CD4-positive, alpha-beta T cell (primary cell): ENCODE measurements around the gene GART. TPM values are rescaled to one million over a fixed set of nuclear protein-coding genes. Genes with fewer than 3 reads are reported as not detected.

Experiments used
- ATAC-seq: fragments of 200-7000 bp; cut with Tn5 transposase; one replicate; pipeline ENCODE4 v1.10.0; 2022; ENCODE audit warnings: mild to moderate bottlenecking; ENCODE audit not compliant: poor library complexity
- CTCF ChIA-PET: fragments of 350-600 bp; sonication (Branson Sonifier 250); formaldehyde crosslinking; loops from one replicate; lab custom pipeline; 2021; ENCODE audit warnings: antibody characterized with exemption, inconsistent platforms; lab: Charles Lee
- POLR2A ChIA-PET: fragments of 350-600 bp; sonication (Branson Sonifier 250); formaldehyde crosslinking; loops from one replicate; lab custom pipeline; 2021; ENCODE audit warnings: antibody characterized with exemption, inconsistent platforms; lab: Charles Lee
- DNase-seq, 14 experiments: peaks; one replicate each; pipeline ENCODE4 v3.0.0-alpha.2; 2013 to 2020; ENCODE audit warnings: mixed read lengths in 2 of 14
- H3K27ac ChIP-seq, 2 donors: one replicate each; pipeline versions ENCODE4 v1.5.1 to v1.7.0; 2013; ENCODE audit warnings: low read length in 2 of 2, low read depth in 1 of 2, mild to moderate bottlenecking in 1 of 2
- H3K27me3 ChIP-seq, 2 experiments: 1 replicate in 1 of 2; 2 replicates in 1 of 2; pipeline versions ENCODE4 v1.6.1 to v1.7.0; 2013; ENCODE audit warnings: low read length in 2 of 2, control low read depth in 1 of 2, mild to moderate bottlenecking in 1 of 2, moderate library complexity in 1 of 2; ENCODE audit not compliant: insufficient read depth in 2 of 2, control insufficient read depth in 1 of 2
- H3K36me3 ChIP-seq: one replicate; pipeline ENCODE4 v1.6.1; 2013; ENCODE audit warnings: low read length, control low read depth; ENCODE audit not compliant: insufficient read depth
- H3K4me1 ChIP-seq: one replicate; pipeline ENCODE4 v1.6.1; 2013; ENCODE audit warnings: low read length, control low read depth; ENCODE audit not compliant: insufficient read depth
- H3K4me3 ChIP-seq: one replicate; pipeline ENCODE4 v1.5.1; 2013; ENCODE audit warnings: mild to moderate bottlenecking, low read length, moderate library complexity
- H3K9me3 ChIP-seq, 2 experiments: 1 replicate in 1 of 2; 2 replicates in 1 of 2; pipeline versions ENCODE4 v1.6.1 to v1.7.0; 2013; ENCODE audit warnings: low read length in 2 of 2, mild to moderate bottlenecking in 2 of 2, control low read depth in 1 of 2, moderate library complexity in 1 of 2; ENCODE audit not compliant: control insufficient read depth in 1 of 2, insufficient read depth in 1 of 2
- H3K27ac Mint-ChIP-seq: one replicate; pipeline ENCODE4 v1.8.0; 2020; ENCODE audit warnings: mixed read lengths
- H3K27me3 Mint-ChIP-seq: one replicate; pipeline ENCODE4 v1.8.0; 2021; ENCODE audit warnings: mixed read lengths
- H3K36me3 Mint-ChIP-seq: one replicate; pipeline ENCODE4 v1.8.0; 2021; ENCODE audit warnings: low read depth, mixed read lengths
- H3K4me1 Mint-ChIP-seq: one replicate; pipeline ENCODE4 v1.8.0; 2021; ENCODE audit warnings: low read depth, mixed read lengths
- H3K4me3 Mint-ChIP-seq: one replicate; pipeline ENCODE4 v1.8.0; 2020; ENCODE audit warnings: mild to moderate bottlenecking, mixed read lengths
- H3K9me3 Mint-ChIP-seq: one replicate; pipeline ENCODE4 v1.8.0; 2020; ENCODE audit warnings: mixed read lengths
- intact Hi-C, 2 experiments: fragments of 100-400 bp; cut with DNase I in 1 of 2; cut with micrococcal nuclease in 1 of 2; formaldehyde crosslinking; loops; one replicate each; pipeline versions ENCODE4 v1.15.1 to v1.9.0; 2023 to 2025; cut with DNase I, micrococcal nuclease
- polyA plus RNA-seq, 2 donors: library from polyadenylated mRNA; unstranded; fragments of 120-200 nt; gene quantifications; one replicate each; pipeline ENCODE4 v1.2.1, GENCODE V29; 2013
- total RNA-seq, 174 experiments: library from RNA in 2 of 174; stranded (reverse) in 2 of 174; gene quantifications; one replicate each; pipeline ENCODE4 v1.2.3 and lab custom pipeline; 2021 to 2026
- TF ChIP-seq, protein P1 (sequence below): fragments of 200-600 bp; IDR thresholded peaks from one replicate; pipeline ENCODE4 v1.8.0; 2022; ENCODE audit warnings: antibody characterized with exemption, mild to moderate bottlenecking

GART gene
- 10 to 100 TPM; 21.8 to 25.5 TPM for total RNA-seq
- 42.2 TPM for polyA plus RNA-seq (2013, experiment 1 of 2)
- polyA plus RNA-seq (2013, experiment 2 of 2), result 48.8 TPM
- total RNA-seq (lab: John Stamatoyannopoulos, UW), result 30.8 to 394 (median 105) reads per million in 172 experiments

DNA sequence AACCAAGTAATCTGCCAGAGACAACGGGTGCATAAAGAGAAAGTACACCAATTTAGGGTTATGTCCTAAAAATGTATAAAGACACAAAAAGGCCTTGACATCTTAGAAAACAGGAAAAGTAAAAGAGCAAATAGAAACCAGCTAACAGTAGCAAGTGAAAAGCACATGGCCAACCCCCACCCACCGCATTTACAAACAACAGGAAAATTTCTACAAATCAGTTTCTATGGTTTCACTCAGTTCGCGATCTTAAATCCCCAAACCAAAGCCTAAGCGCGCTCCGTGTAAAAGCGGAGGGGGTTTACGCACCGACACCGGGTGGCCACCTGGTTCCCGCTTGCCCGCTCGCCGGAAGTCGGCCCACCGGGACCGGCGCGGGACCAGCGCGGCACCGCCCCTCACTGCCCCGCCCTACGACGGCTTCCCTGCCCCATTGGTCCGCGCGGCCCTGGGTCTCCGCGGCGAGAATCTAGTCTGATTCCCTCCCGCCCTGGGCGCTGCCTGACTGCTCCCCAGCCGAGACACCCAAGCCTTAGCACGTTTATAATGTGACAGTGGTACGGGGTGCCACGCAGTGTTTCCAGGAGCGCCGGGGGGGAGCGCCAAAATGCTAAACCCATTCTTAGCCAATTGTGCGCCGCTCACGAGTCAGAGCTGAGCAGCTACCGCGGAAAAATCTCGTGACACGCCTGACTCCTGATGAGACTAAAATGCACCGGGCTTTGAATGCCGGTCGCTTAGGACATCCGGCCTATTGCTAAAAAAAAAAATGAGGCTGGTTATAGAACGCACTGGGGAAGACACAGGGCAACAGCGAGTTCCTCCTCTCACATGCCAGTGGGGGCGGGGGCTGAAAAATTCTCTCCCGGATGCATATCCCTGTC is at the start of gene GART:
Gene GART (minus strand): TSS at position 362 of the 884 bp plus-strand sequence. CDS start 2,802 bp downstream, outside the sequence.
- peaks cover 14% of the 10 kb centered on the region for H3K4me1 ChIP-seq
- peak within 1 kb of the TSS; percentile 98 for H3K27ac Mint-ChIP-seq
- H3K9me3 ChIP-seq, result no peaks in the 10 kb centered on the region
- no peaks in the 10 kb centered on the region for H3K27me3 ChIP-seq
- TF ChIP-seq, protein P1, sequence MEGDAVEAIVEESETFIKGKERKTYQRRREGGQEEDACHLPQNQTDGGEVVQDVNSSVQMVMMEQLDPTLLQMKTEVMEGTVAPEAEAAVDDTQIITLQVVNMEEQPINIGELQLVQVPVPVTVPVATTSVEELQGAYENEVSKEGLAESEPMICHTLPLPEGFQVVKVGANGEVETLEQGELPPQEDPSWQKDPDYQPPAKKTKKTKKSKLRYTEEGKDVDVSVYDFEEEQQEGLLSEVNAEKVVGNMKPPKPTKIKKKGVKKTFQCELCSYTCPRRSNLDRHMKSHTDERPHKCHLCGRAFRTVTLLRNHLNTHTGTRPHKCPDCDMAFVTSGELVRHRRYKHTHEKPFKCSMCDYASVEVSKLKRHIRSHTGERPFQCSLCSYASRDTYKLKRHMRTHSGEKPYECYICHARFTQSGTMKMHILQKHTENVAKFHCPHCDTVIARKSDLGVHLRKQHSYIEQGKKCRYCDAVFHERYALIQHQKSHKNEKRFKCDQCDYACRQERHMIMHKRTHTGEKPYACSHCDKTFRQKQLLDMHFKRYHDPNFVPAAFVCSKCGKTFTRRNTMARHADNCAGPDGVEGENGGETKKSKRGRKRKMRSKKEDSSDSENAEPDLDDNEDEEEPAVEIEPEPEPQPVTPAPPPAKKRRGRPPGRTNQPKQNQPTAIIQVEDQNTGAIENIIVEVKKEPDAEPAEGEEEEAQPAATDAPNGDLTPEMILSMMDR, result no peak
- peak within 1 kb of the TSS; percentile 91 for H3K4me3 ChIP-seq
- POLR2A ChIA-PET, result interaction anchor here (0.6 to 5.6 kb wide), 25 partner anchors 9 to 814 kb away, joined by 3 to 132 read pairs (median 4); partner anchors contain the start of genes DNAJC28, DONSON, IFNAR1 and PAXBP1
- peak within 1 kb of the TSS; percentile 99 to 100 for H3K27ac ChIP-seq
- peak; percentile 50 for ATAC-seq
- peak; percentile 65 to 90 (median 76) for DNase-seq
- H3K27me3 Mint-ChIP-seq, result no peaks in the 10 kb centered on the region
- H3K4me3 Mint-ChIP-seq, result peak within 1 kb of the TSS; percentile 95
- H3K36me3 ChIP-seq, result peaks cover 25% of the 10 kb centered on the region
- H3K9me3 Mint-ChIP-seq, result no peaks in the 10 kb centered on the region
- peaks cover 53% of the 10 kb centered on the region for H3K4me1 Mint-ChIP-seq
- intact Hi-C loops, result loop anchor here (1.0 to 5.0 kb wide), 9 partner anchors 45 to 1150 kb away; partner anchors contain the start of genes DONSON (in 2 of the 2), CRYZL1 (in 1 of the 2), DNAJC28 (in 1 of the 2) and SYNJ1 (in 1 of the 2)
- peaks cover 70% of the 10 kb centered on the region for H3K36me3 Mint-ChIP-seq
- CTCF ChIA-PET, result interaction anchor here (3.0 to 3.3 kb wide), 2 partner anchors 16 to 61 kb away, joined by 10 to 18 read pairs; partner anchors contain the start of gene TMEM50B

DNA sequence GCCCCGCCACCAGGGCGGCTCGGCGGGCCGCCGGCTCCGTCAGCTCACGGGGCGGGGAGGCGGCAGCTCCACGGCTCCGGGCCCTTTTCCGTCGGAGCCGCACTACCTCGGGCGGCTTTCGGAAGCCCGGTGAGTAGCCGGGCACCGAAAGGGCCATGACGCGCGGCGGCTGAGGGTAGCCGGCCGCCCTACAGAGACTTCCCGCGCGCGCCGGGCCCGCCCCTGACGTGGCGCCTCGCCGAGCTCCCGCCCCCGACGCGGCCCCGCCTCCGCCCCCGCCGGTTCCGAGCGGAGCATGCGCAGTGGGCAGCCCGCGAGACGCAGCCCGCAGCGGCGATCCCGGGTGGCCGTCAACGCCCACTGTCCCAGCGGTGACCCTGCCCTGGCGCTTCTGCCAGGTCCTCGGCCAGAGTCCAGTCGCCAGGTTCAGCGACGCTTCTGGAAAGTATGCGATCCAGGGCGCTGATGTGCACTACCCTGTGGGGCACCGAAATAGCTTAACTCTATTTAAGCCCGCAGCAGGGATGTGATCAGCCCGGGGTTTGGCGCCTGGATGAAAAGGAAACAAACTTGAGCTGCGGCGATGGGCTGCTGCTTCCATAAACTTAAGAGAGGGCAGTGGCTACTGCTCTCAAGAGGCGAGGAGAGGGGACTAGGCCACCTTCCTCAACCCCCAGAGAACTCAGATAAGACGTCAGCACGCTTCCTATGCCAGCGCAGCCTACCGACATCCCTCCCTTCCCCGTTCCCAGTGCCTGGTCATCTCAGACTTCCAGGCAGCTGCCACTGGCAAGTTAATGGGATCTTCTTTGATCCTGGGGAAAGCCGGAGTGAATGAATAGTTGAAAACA is 46.8 kb upstream of the GART start, which contains the start of gene DONSON:
Gene DONSON (minus strand): TSS at position 200 of the 851 bp plus-strand sequence. CDS start 43 bp downstream, at position 157.
- H3K36me3 ChIP-seq, result no peaks in the 10 kb centered on the region
- peak within 1 kb of the TSS; percentile 4 to 42 for H3K27ac ChIP-seq
- H3K9me3 ChIP-seq, result no peaks in the 10 kb centered on the region
- H3K27ac Mint-ChIP-seq, result peak within 1 kb of the TSS; percentile 81
- DNase-seq (peak; percentile 72 to 95 (median 84)), ATAC-seq (peak; percentile 90)
- peaks cover 11% of the 10 kb centered on the region for H3K4me1 ChIP-seq
- H3K27me3 Mint-ChIP-seq, result no peaks in the 10 kb centered on the region
- peaks cover 10% of the 10 kb centered on the region for H3K4me1 Mint-ChIP-seq
- no peaks in the 10 kb centered on the region for H3K9me3 Mint-ChIP-seq
- TF ChIP-seq, protein P1, result no peak
- H3K27me3 ChIP-seq, result no peaks in the 10 kb centered on the region
- intact Hi-C loops, result loop anchor here (1.0 to 5.0 kb wide), 5 partner anchors 46 to 96 kb away; partner anchors contain the start of genes GART (in 2 of the 2), ITSN1 (in 2 of the 2), SON (in 2 of the 2) and DNAJC28 (in 1 of the 2)
- H3K36me3 Mint-ChIP-seq, result peaks cover 4% of the 10 kb centered on the region
- peak within 1 kb of the TSS; percentile 97 for H3K4me3 Mint-ChIP-seq
- ChIA-PET POLR2A (interaction anchor here (0.8 to 2.5 kb wide), 17 partner anchors 10 to 817 kb away, joined by 3 to 52 read pairs (median 7); partner anchors contain the start of genes DNAJC28, GART, IFNAR1 and PAXBP1), CTCF (interaction anchor here (0.5 to 4.5 kb wide), 9 partner anchors 15 to 108 kb away, joined by 3 to 27 read pairs (median 4); no protein-coding TSS in a partner anchor)
- peak within 1 kb of the TSS; percentile 75 for H3K4me3 ChIP-seq
